ENCODE measurements around the gene LONP1.
"Not testable (repeated sequence)": the region's sequence is repeated elsewhere in the genome, so short reads cannot be mapped to it uniquely, and the experiment has no call there.

Gene LONP1

DNA sequence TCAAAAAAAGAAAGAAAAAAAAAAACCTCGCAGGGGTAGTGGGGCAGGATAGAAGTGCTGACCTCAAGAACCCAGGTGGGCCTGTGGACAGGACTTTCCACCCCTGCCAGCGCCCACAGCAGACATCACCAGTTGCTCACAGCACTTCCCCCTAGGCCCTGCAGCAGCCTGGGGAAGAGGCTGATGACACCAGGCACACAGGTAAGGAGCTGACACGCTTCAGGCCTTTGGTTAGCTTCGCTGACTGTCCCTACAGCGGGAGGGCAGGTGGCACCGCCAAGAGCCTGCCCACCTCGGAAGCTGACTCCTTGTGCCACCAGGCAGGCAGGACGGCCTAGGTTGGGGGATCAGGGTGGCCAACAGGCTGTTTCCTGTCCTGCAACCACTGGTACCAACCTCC is 8.9 kb downstream of the LONP1 start:
- no peak for DNase-seq

- no peak for DNase-seq
Measured at GRCh38 chr19:5707576-5708575, 12.1 kb downstream of the LONP1 start.

DNA sequence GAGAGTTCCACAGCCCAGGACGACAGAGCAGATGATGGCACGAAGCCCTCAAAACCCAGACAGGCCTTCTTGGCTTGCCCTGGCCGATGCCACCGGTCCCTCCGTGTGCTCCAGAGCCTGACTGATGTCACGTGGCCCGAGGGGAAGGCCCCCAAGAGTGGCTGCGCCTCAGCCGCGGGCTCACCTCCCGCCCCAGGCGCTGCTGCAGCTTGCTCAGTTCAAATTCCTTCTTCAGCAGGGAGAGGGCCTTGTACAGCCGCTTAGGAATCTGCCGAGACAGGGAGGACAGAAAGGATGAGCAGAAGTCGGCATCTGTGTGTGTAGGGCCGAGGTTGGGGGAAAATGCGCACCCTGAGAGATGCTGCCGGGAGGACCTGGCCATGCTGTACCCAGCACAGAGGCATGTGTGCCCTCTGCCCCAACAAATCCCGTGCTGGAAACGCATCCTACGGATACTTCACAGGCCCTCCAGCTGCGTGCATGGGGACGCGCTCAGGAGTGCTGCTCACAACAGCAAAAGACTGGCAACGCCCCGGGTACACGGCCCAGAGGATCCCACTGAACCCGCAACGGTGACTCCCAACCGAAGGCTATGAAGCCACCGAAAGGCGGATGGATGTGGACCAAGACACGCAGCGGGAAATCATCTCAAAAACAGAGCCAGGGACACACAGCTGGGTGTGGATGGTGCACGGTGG is 12.9 kb downstream of the LONP1 start:
- DNase-seq = no peak

- no peak for DNase-seq
Measured at GRCh38 chr19:5705552-5705951, 14.4 kb downstream of the LONP1 start.

GRCh38 chr19:5703819-5704818 is 15.8 kb downstream of the LONP1 start:
- no peak for DNase-seq

DNA sequence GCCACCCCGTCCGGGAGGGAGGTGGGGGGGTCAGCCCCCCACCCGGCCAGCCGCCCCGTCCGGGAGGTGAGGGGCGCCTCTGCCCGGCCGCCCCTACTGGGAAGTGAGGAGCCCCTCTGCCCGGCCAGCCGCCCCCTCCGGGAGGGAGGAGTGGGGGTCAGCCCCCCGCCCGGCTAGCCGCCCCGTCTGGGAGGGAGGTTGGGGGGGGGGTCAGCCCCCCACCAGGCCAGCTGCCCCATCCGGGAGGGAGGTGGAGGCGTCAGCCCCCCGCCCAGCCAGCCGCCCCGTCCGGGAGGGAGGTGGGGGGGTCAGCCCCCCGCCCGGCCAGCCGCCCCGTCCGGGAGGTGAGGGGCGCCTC is 17.9 kb downstream of the LONP1 start:
- DNase-seq = not testable (repeated sequence)

GRCh38 chr19:5700455-5701092 is 19.4 kb downstream of the LONP1 start:
- DNase-seq = no peak

DNA sequence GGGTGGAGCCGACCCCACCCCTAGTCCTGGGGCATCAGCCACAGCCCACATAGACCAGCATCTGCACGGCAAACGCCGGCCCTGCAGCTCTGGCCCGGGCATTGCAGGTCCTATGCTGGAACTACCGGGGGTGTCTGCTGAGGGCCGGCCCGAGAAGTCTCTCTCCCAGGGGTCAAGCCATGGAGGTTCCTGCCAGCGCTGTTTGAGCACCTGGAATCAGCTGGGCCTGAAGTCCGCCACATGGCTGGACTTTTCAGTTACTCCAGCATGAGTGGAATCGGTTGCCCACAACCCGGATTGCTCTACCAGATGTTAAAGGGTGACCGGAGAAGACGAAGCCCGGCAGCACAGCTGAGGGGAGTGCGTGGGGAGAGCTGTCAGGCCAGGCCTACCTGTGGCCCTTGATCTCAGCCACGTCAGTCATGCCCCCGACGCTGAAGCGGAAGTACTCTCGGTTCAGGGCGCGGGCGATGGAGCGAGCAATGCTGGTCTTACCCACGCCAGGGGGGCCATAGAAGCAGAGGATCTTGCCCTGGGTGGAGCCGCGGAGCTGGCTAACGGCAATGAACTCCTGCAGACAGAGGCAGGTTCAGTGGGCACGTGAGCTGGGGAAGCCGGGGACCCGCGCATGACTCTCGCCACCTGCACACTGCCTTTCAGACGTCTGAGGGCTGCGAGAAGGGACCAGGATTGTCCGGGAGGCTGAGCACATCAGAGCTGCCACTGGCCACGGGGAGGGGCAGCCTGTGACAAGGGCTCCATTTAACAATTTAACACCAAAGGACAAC is 21.1 kb downstream of the LONP1 start:
- no peak for DNase-seq

DNA sequence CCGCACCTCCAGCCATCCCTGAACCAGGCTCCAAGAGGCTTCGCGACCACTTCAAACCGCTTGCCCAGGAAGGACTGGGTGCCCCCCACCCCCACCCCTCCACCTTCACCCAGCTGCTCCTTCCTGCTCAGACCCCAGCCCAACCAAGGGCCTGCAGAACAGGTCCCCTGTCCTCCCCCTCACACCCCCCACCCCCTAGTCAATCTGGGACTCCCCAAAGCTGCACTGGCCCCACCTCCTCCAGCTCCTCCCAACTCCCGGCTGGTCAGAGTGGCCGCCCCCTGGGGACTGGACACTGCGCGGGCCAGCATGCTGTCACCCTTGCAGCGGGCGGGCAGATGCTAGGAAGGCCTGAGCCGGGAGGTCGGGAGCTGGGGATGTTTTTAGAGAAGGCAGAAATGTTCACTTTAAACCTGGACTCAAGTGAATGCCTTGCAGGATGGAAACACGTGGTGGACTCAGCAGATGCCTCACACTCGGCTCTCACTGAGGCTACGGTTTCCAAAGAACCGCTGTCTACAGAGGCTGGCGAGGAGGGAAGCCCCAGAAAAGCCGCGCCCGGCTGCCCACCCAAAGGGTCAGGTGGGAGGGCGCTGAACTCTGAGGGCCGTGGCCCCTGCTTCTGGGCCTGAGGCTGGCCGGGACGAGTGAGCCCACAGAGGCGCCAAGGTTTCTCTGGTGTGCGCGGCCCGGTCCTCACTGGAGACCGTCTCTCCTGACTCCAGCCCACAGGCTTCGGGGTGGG is 21.9 kb downstream of the LONP1 start:
- DNase-seq = no peak

DNA sequence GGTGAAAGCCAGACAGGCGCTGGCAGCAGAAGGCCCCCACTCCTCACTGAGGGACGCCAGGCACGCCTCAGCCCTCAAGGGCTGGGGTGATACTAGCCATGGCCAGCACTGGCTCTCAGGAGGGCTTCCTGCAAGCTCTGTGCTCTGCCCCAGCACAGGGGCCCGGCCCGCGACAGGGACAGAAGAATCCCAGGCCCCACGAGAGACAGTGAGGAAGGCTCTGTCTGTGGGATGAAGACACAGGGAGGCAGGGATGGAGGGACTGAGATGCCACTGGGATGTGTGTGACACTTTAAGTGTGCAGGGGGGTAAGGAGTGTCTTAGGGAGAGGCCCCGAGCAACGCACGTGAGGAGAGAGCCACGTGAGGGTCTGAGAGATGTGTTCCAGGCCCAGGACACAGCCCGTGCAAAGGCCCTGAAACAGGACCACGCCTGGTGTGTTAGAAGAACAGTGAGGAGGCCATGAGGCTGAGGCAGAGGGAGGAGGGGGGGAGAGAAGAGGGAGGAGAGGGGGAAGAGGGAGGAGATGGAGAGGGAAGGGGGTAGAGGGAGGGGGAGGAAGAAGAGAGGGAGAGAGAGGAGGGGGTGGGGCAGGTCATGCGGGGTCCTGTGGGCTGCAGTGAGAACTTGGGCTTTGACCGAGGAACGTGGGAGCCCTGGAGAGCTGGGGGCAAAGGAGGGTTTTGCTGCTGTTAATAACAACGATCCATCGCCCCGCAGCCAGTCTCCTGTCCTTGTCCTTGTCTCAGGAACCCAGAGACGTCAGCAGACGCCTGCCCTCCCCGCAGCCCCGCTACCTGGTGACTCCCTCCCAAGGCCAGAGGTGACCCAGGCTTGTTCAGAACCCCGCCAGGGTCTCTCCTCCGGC is 22.7 kb downstream of the LONP1 start:
- DNase-seq = no peak

- no peak for DNase-seq
Measured at GRCh38 chr19:5696196-5697021, 23.5 kb downstream of the LONP1 start.

GRCh38 chr19:5695649-5696195 is 24.2 kb downstream of the LONP1 start:
- DNase-seq = no peak

- no peak for DNase-seq
Measured at GRCh38 chr19:5694956-5695648, 24.8 kb downstream of the LONP1 start.

- DNase-seq = no peak
Measured at GRCh38 chr19:5694167-5694955, 25.6 kb downstream of the LONP1 start.

DNA sequence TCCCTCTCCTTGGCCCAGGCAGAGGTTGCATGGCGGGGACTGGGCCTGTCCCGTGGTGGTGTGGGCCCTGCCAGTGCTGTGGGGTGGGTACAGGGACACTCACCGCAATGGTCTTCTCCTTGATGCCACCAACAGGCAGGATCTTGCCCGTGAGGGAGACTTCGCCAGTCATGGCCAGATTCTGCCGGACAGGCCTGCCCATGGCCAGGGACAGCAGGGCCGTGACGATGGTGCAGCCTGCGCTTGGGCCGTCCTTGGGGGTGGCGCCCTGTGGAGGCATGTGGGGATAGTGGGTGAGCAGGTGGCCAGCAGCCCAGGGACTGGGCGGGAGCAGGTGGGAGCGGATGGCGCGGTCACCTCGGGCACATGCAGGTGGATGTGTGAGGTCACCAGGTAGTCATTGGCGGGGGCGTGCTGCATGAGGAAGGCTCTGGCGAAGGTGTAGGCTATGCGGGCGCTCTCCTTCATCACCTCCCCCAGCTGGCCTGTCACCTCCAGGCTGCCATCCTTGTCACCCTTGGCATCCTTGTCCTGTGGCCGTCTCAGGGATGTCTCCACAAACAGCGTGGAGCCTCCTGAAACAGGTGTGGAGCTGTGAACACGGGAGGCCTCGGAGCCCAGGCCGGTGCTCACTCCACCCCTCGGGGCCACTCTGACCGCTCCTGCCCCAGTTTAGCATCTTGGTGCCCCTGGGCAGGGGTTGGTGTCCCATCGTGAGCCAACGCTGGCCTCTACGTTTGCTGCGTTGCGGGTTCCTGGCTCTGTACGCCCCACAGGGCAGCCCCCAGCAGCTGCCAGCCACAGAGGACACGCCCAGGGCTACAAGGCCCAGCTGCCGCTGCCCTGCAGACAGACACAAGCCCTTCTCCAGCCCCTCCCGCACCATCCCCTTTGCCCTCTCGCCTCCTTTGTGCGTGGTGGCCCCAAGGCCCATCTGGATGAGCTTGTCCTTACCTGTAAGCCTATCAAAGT is 26.5 kb downstream of the LONP1 start:
- DNase-seq = no peak

GRCh38 chr19:5692723-5693194 is 27.2 kb downstream of the LONP1 start:
- no peak for DNase-seq

Measured in CD4-positive, alpha-beta T cell treated with Interleukin-4 for 1 hour (primary cell).